ENCODE data around the gene AJAP1. TPM values are rescaled to one million over a fixed set of nuclear protein-coding genes. Genes with fewer than 3 reads are reported as not detected.
A peak's percentile ranks its signal among the peaks of the same experiment; 100 is the strongest.

The AJAP1 gene
- polyA plus RNA-seq, 1 of the 3 experiments (the other 2 are of a cell fraction): not detected

GRCh38 chr1:4803335-4803734 lies 148.9 kb downstream of the AJAP1 start:
- Histone ChIP-seq H3K9ac (no peak overlapping the region), H3K36me3 (replicated peaks in 1 of 2; ENCODE audit: control insufficient read depth in 1 of 2, insufficient read depth in 2 of 2, low read length in 1 of 2) (no peaks in the 10 kb centered on the region), H3K79me2 (ENCODE audit: insufficient read depth) (no peaks in the 10 kb centered on the region), H3K9me3 (no peaks in the 10 kb centered on the region), H3K4me3 (ENCODE audit: low read depth in 2 of 2, low read length in 1 of 2) (no peak overlapping the region), H3F3A (replicated peaks; ENCODE audit: insufficient read depth) (no peaks in the 10 kb centered on the region), H3K9me2 (no peaks in the 10 kb centered on the region), H3K4me1 (ENCODE audit: control insufficient read depth in 1 of 2, insufficient read depth in 2 of 2, low read depth in 1 of 2, low read length in 1 of 2) (peaks cover 0 to 13% of the 10 kb centered on the region in 2 experiments; a peak in 1 of 4 replicates), H4K20me1 (ENCODE audit: insufficient read depth) (no peaks in the 10 kb centered on the region), H3K27me3 (ENCODE audit: insufficient read depth) (no peaks in the 10 kb centered on the region), H3K27ac (ENCODE audit: low read depth in 2 of 2, low read length in 1 of 2) (no peak overlapping the region), H3K4me2 (no peak overlapping the region), H2AFZ (ENCODE audit: low read depth) (no peak overlapping the region)
- TF ChIP-seq, protein P1, sequence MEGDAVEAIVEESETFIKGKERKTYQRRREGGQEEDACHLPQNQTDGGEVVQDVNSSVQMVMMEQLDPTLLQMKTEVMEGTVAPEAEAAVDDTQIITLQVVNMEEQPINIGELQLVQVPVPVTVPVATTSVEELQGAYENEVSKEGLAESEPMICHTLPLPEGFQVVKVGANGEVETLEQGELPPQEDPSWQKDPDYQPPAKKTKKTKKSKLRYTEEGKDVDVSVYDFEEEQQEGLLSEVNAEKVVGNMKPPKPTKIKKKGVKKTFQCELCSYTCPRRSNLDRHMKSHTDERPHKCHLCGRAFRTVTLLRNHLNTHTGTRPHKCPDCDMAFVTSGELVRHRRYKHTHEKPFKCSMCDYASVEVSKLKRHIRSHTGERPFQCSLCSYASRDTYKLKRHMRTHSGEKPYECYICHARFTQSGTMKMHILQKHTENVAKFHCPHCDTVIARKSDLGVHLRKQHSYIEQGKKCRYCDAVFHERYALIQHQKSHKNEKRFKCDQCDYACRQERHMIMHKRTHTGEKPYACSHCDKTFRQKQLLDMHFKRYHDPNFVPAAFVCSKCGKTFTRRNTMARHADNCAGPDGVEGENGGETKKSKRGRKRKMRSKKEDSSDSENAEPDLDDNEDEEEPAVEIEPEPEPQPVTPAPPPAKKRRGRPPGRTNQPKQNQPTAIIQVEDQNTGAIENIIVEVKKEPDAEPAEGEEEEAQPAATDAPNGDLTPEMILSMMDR (IDR thresholded peaks at IDR 0.05): no peak
- TF ChIP-seq USF1 (IDR thresholded peaks at IDR 0.05; ENCODE audit: borderline replicate concordance, low read depth) (no peak), CHD2 (IDR thresholded peaks at IDR 0.05; ENCODE audit: low read length, partially characterized antibody) (no peak), FOXM1 (IDR thresholded peaks at IDR 0.05; ENCODE audit: low read depth) (no peak), YY1 (IDR thresholded peaks at IDR 0.05; ENCODE audit: low read depth) (no peak), POLR2AphosphoS5 (IDR thresholded peaks at IDR 0.05; ENCODE audit: low read depth, low read length) (no peak), RCOR1 (IDR thresholded peaks at IDR 0.05; ENCODE audit: low read length) (no peak)
- TF ChIP-seq, protein P2, sequence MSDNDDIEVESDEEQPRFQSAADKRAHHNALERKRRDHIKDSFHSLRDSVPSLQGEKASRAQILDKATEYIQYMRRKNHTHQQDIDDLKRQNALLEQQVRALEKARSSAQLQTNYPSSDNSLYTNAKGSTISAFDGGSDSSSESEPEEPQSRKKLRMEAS (IDR thresholded peaks at IDR 0.05; ENCODE audit: low read depth): no peak
- ChIA-PET POLR2A (no interaction called here), CTCF (interaction anchor here (1.5 kb wide), 1 partner anchor 148 kb away, joined by 4 read pairs; no protein-coding TSS in a partner anchor)
- no peak for DNase-seq

DNA sequence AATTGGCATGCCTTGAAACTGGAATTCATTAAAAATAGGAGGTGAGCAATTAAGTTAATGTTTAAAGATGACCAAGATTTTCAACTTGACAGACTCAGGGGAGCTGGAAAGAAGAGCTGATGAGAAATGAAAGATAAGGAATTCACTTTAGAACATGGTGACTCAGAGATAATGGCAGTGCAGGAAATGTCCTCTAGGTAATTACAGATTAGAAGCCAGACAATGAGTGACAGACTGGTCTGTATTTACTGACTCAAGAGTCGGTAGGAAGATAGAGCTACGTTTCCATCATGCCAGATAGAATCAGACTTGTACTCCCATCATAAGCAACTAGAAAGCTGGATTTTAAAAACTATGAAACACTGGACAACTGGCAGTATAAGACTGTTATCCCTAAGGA lies 151.6 kb downstream of the AJAP1 start:
- TF ChIP-seq MEF2A (IDR thresholded peaks at IDR 0.05; ENCODE audit: borderline replicate concordance, low read depth) (no peak), EP300 (IDR thresholded peaks at IDR 0.05; ENCODE audit: borderline replicate concordance in 1 of 2, low read depth in 1 of 2, low read length in 1 of 2) (peak in 1 of 2 experiments; percentile 13; a peak in 1 of 4 replicates), GATA2 (CRISPR knock-in tag; IDR thresholded peaks at IDR 0.05) (peak; percentile 70)

More for the DNA sequence above, 151.6 kb downstream of the AJAP1 start:
- Histone ChIP-seq H3K4me2 (no peak overlapping the region), H3K9ac (no peak overlapping the region), H2AFZ (ENCODE audit: low read depth) (no peak overlapping the region), H3F3A (replicated peaks; ENCODE audit: insufficient read depth) (no peaks in the 10 kb centered on the region), H3K79me2 (ENCODE audit: insufficient read depth) (no peaks in the 10 kb centered on the region), H3K27me3 (ENCODE audit: insufficient read depth) (no peaks in the 10 kb centered on the region), H3K9me3 (no peaks in the 10 kb centered on the region), H3K36me3 (replicated peaks in 1 of 2; ENCODE audit: control insufficient read depth in 1 of 2, insufficient read depth in 2 of 2, low read length in 1 of 2) (no peaks in the 10 kb centered on the region), H3K27ac (ENCODE audit: low read depth in 2 of 2, low read length in 1 of 2) (no peak overlapping the region; a peak in 2 of 4 replicates), H4K20me1 (ENCODE audit: insufficient read depth) (no peaks in the 10 kb centered on the region), H3K4me1 (ENCODE audit: control insufficient read depth in 1 of 2, insufficient read depth in 2 of 2, low read depth in 1 of 2, low read length in 1 of 2) (peaks cover 0 to 11% of the 10 kb centered on the region in 2 experiments; a peak in 1 of 4 replicates), H3K4me3 (ENCODE audit: low read depth in 2 of 2, low read length in 1 of 2) (no peak overlapping the region), H3K9me2 (no peaks in the 10 kb centered on the region)
- DNase-seq: no peak
- CTCF ChIA-PET: interaction anchor here (0.9 to 2.9 kb wide), 7 partner anchors 9 to 150 kb away, joined by 3 to 8 read pairs (median 3); no protein-coding TSS in a partner anchor
- POLR2A ChIA-PET: no interaction called here
- 6% methylated on average over 2 of the region's 2 CpGs for WGBS (ENCODE audit: low lambda C conversion rate)

Measured in SK-N-SH (cell line).